ENCODE measurements around the gene ECT2L.
A peak's percentile ranks its signal among the peaks of the same experiment; 100 is the strongest.

ECT2L gene

DNA sequence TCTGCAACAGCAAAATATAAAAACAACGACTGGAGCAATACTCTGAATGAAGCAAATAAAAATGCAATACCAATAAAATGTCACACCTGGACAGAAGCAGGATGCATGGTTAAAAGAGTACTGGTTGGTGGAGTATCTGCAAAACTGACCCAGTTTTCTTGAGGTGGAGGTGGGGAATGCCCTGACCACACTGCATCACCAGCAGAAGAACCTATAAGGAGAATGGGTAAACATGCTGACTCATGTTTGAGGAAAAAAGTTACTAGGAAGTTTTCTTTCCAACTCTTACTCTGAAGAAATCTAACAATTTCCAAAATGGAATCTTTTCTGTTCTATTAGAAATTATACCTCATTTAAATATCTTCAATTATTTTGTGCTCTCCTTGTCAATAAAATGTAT lies 148.5 kb downstream of the ECT2L start:
- DNase-seq: peak in 1 of 2 donors; percentile 41

- DNase-seq: no peak
These were observed 149.5 kb downstream of the ECT2L start for GRCh38 chr6:138945354-138945753.

GRCh38 chr6:138948004-138948403 lies 152.1 kb downstream of the ECT2L start:
- peak in 1 of 2 donors; percentile 32 for DNase-seq

- DNase-seq: no peak
These were observed 152.8 kb downstream of the ECT2L start for GRCh38 chr6:138948546-138949179.

DNA sequence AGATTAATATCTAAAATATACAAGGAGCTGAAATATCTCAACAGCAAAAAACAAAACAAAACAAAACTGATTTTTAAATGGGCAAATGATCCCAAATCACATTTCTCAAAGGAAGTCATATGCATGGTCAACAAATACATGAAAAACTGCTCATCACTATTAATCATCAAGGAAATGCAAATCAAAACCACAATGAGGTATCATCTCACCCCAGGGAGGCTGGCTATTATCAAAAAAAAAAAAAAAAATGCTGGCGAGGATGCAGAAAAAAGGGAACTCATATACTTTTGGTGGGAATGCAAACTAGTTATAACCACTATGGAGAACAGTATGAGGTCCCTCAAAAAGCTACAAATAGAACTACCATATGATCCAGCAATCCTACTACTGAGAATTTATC lies 157.6 kb downstream of the ECT2L start:
- peak; percentile 33 to 47 for DNase-seq

All from inflammatory macrophage treated with lipopolysaccharide for 1 hour (primary cell).